NCI-H82 treated with DMSO at 0.1 percent for 48 hours (cell line): Measurements from ENCODE around the gene CACNG4.

Source experiments
- DNase-seq: peaks from one replicate; lab custom pipeline; 2025; ENCODE audit not compliant: unreplicated experiment; lab: John Stamatoyannopoulos, UW

The CACNG4 gene

GRCh38 chr17:66943484-66943883, 21.0 kb upstream of the CACNG4 start:
- no peak for DNase-seq

- DNase-seq = no peak
Observed at GRCh38 chr17:66944351-66945146, 20.0 kb upstream of the CACNG4 start.

- no peak for DNase-seq
Observed at GRCh38 chr17:66945147-66945835, 19.2 kb upstream of the CACNG4 start.

GRCh38 chr17:66946251-66946650, 18.3 kb upstream of the CACNG4 start:
- no peak for DNase-seq

- no peak for DNase-seq
Observed at GRCh38 chr17:66947311-66947710, 17.2 kb upstream of the CACNG4 start.

- no peak for DNase-seq
Observed at GRCh38 chr17:66948061-66948750, 16.3 kb upstream of the CACNG4 start.

GRCh38 chr17:66949501-66949900, 15.0 kb upstream of the CACNG4 start:
- no peak for DNase-seq

GRCh38 chr17:66950325-66950724, 14.2 kb upstream of the CACNG4 start:
- DNase-seq = no peak

GRCh38 chr17:66950886-66951604, 13.5 kb upstream of the CACNG4 start:
- no peak for DNase-seq

GRCh38 chr17:66951605-66951953, 12.9 kb upstream of the CACNG4 start:
- no peak for DNase-seq

- DNase-seq = no peak
Observed at GRCh38 chr17:66952031-66952524, 12.4 kb upstream of the CACNG4 start.

- no peak for DNase-seq
Observed at GRCh38 chr17:66952681-66953629, 11.6 kb upstream of the CACNG4 start.

- DNase-seq = no peak
Observed at GRCh38 chr17:66953630-66954020, 10.9 kb upstream of the CACNG4 start.

GRCh38 chr17:66954632-66955031, 9.9 kb upstream of the CACNG4 start:
- no peak for DNase-seq

- DNase-seq = no peak
Observed at GRCh38 chr17:66955821-66956220, 8.7 kb upstream of the CACNG4 start.

GRCh38 chr17:66956941-66957340, 7.6 kb upstream of the CACNG4 start:
- no peak for DNase-seq

GRCh38 chr17:66957343-66957742, 7.2 kb upstream of the CACNG4 start:
- no peak for DNase-seq

- DNase-seq = no peak
Observed at GRCh38 chr17:66957951-66958579, 6.4 kb upstream of the CACNG4 start.

- DNase-seq = no peak
Observed at GRCh38 chr17:66959641-66960375, 4.7 kb upstream of the CACNG4 start.
